GM06990 (cell line): Measurements from ENCODE around the gene PINK1.
"Not testable (repeated sequence)": the region's sequence is repeated elsewhere in the genome, so short reads cannot be mapped to it uniquely, and the experiment has no call there.

Experiments used
- DNase-seq: peaks from one replicate; pipeline ENCODE4 v3.0.0-alpha.2; 2011; ENCODE audit not compliant: insufficient read length; ENCODE audit errors: extremely low read depth
- H3K27me3 ChIP-seq: replicated peaks from 2 replicates; pipeline ENCODE4 v1.6.0; 2011; ENCODE audit warnings: low read length; ENCODE audit not compliant: control insufficient read depth, insufficient read depth
- H3K36me3 ChIP-seq: 2 replicates; pipeline ENCODE4 v1.5.1; 2011; ENCODE audit warnings: low read length; ENCODE audit not compliant: control insufficient read depth, insufficient read depth
- H3K4me3 ChIP-seq: replicated peaks from 2 replicates; pipeline ENCODE4 v1.5.1; 2011; ENCODE audit warnings: low read depth, mild to moderate bottlenecking, control low read depth, low read length
- CTCF ChIP-seq: IDR thresholded peaks from 2 replicates; pipeline ENCODE4 v1.5.1; 2011; ENCODE audit warnings: low read length, control low read depth, mild to moderate bottlenecking, inconsistent platforms; ENCODE audit not compliant: insufficient read depth, poor library complexity, severe bottlenecking

Gene PINK1

GRCh38 chr1:20665726-20666125 lies 32.5 kb downstream of the PINK1 start:
- Histone ChIP-seq H3K36me3 (no peaks in the 10 kb centered on the region), H3K4me3 (no peak overlapping the region), H3K27me3 (no peaks in the 10 kb centered on the region)
- TF ChIP-seq CTCF: no peak
- no peak for DNase-seq

- no peak overlapping the region for H3K4me3 ChIP-seq
- no peak for DNase-seq
- H3K27me3 ChIP-seq: no peaks in the 10 kb centered on the region
- H3K36me3 ChIP-seq: no peaks in the 10 kb centered on the region
- TF ChIP-seq CTCF: no peak
Measured at GRCh38 chr1:20666146-20666545, 32.9 kb downstream of the PINK1 start.

GRCh38 chr1:20666804-20667203 lies 33.5 kb downstream of the PINK1 start:
- no peak overlapping the region for H3K4me3 ChIP-seq
- no peak for TF ChIP-seq CTCF
- DNase-seq: no peak
- no peaks in the 10 kb centered on the region; the same call in 1 of the 2 replicates for H3K27me3 ChIP-seq
- no peaks in the 10 kb centered on the region for H3K36me3 ChIP-seq

DNA sequence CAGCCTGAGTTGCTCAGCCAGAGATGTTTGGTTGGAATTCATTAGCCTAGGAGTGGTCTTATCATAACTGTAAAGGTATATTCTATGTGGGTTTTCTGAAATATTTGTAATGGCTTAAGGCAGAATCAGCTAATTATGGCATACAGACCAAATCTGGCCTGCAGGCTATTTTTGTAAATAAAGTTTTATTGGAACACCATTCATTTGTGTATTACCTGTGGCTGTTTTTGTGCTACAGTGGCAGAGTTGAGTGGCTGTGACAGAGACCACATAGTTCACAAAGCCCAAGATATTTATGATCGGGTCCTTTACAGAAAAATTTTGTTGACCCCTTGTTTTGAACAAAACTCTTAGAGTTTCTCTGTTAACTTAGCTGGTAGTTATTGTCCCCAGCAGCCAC lies 35.3 kb downstream of the PINK1 start:
- Histone ChIP-seq H3K4me3 (no peak overlapping the region), H3K27me3 (no peaks in the 10 kb centered on the region; the same call in 1 of the 2 replicates), H3K36me3 (no peaks in the 10 kb centered on the region)
- TF ChIP-seq CTCF: no peak
- no peak for DNase-seq

DNA sequence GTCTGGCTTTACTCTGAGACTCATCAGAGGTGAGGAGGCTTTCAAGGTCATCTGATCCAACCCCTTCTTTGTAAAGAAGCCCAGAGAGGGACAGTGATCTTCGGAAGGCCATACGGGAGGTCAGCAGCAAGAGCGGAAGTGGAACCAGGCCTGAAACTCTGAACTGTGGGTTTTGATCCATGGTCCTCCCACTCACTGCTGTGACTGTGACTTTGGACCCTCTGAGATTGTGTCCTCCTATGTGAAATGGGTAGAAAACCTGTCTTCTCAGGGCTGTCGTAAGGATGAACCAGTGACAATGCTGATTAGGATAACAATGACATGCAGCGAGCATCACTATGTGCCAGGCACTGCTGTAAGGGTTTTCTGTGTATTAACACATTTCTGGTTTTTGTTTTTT lies 37.7 kb downstream of the PINK1 start:
- H3K36me3 ChIP-seq: no peaks in the 10 kb centered on the region
- no peaks in the 10 kb centered on the region; the same call in 1 of the 2 replicates for H3K27me3 ChIP-seq
- TF ChIP-seq CTCF: no peak
- DNase-seq: no peak
- H3K4me3 ChIP-seq: no peak overlapping the region

- no peak overlapping the region for H3K4me3 ChIP-seq
- TF ChIP-seq CTCF: no peak
- no peaks in the 10 kb centered on the region; the same call in 1 of the 2 replicates for H3K27me3 ChIP-seq
- DNase-seq: no peak
- no peaks in the 10 kb centered on the region for H3K36me3 ChIP-seq
Measured at GRCh38 chr1:20672265-20672632, 39.0 kb downstream of the PINK1 start.

DNA sequence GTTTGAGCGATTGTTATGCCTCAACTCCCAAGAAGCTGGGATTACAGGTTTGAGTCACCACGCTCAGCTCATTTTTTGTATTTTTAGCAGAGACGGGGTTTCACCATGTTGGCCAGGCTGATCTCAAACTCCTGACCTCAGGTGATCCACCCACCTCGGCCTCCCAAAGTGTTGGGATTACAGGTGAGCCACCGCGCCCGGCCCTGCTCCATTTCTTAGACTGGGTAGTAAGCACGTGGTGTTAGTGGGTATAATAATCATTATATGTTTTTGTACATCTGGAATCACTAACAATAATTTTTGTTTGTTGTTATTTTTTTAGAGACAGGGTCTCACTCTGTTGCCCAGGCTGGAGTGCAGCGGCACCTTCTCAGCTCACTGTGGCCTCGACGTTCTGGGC lies 40.4 kb downstream of the PINK1 start:
- not testable (repeated sequence) for DNase-seq, H3K27me3 ChIP-seq, H3K36me3 ChIP-seq, H3K4me3 ChIP-seq
